ENCODE data around the gene VCPKMT.
"Not testable (repeated sequence)": the region's sequence is repeated elsewhere in the genome, so short reads cannot be mapped to it uniquely, and the experiment has no call there.

- not testable (repeated sequence) for TF ChIP-seq CTCF, EZH2, EZH2phosphoT487 (IDR thresholded peaks at IDR 0.05)
These were observed 42.7 kb downstream of the VCPKMT start for GRCh38 chr14:50073663-50074062.

All from neural progenitor cell (in vitro differentiated cells).